Measurements from ENCODE around the gene TXNRD2. TPM values are rescaled to one million over a fixed set of nuclear protein-coding genes. Genes with fewer than 3 reads are reported as not detected.

TXNRD2 gene
- total RNA-seq, 1 experiment from 2014 or later, result 22.9 TPM

DNA sequence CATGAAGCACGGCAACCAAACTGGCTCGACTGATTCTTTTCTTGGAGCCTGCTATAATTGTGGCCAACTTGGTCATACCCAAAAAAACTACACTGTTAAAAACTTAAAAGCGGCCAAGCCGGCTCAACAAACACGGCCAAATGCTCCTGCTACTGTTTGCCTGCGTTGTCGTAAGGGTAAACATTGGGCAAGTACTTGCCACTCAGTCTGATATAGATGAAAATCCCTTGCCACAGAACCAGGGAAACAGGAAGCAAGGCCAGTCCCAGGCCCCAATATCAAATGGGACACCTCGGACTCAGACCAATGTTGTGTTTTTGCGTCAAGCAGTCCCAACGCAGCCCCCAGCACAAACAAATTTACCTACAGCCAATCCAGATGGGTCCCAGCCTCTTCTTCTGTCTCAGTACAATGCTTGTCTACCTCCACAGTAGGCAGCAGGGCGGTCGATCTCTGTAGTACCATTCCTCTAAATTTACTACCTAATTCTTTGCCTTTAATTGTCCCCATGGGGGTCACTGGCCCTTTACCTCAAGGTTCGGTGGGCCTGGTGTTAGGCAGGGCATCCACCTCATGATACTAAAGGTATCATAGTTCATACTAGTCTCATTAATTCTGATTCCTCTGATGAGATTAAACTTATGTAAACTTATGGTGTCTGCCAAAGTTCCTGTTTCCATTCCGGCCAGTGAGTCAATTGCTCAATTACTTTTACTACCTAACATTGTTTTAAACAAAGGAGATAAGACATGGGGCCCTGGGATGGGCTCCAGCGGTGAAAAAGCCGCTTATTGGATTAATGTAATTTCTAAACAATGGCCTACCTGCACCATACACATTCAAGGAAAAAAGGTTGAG lies 3.8 kb downstream of the TXNRD2 start:
- H3K79me1 ChIP-seq (ENCODE audit: insufficient read depth, low read depth, low read length, poor library complexity, severe bottlenecking), result no peaks in the 10 kb centered on the region
- no peaks in the 10 kb centered on the region for H4K20me1 ChIP-seq (ENCODE audit: control insufficient read depth, insufficient read depth, insufficient read length)
- no peak overlapping the region for H3K9ac ChIP-seq (ENCODE audit: extremely low read depth, insufficient read length, low read length)
- no peak overlapping the region for H2BK120ac ChIP-seq (ENCODE audit: low read depth, low read length, poor library complexity, severe bottlenecking)
- H4K91ac ChIP-seq (ENCODE audit: insufficient read length, low read depth, low read length), result no peak overlapping the region
- no peak overlapping the region for H3K18ac ChIP-seq (ENCODE audit: insufficient read length, low read depth, low read length)
- Mint-ChIP-seq H3K4me1 (peaks cover 15 to 17% of the 10 kb centered on the region in 2 experiments), H3K27me3 (ENCODE audit: low read depth) (peaks cover 5% of the 10 kb centered on the region), H3K4me3 (no peak overlapping the region), H3K36me3 (ENCODE audit: insufficient read depth in 1 of 3, low read depth in 3 of 3) (peaks cover 13 to 27% (median 21%) of the 10 kb centered on the region in 3 experiments), H3K27ac (peak overlapping the region in 1 of 3 experiments; percentile 16; a peak in 2 of 7 replicates), H3K9me3 (peaks cover 17 to 21% of the 10 kb centered on the region in 2 experiments)
- H2AFZ ChIP-seq (ENCODE audit: low read length), result no peak overlapping the region
- H2AK5ac ChIP-seq (ENCODE audit: insufficient read length, low read length), result no peak overlapping the region
- H3K4me1 ChIP-seq (ENCODE audit: insufficient read depth, low read length), result 0 out of 2 replicates have a peak, but pooled peaks cover 2% of the 10 kb centered on the region
- no peak overlapping the region for H2BK20ac ChIP-seq (ENCODE audit: low read depth, low read length, poor library complexity, severe bottlenecking)
- no peak overlapping the region for H4K8ac ChIP-seq (replicated peaks; ENCODE audit: insufficient read length, low read depth, low read length)
- TF ChIP-seq, protein P1, sequence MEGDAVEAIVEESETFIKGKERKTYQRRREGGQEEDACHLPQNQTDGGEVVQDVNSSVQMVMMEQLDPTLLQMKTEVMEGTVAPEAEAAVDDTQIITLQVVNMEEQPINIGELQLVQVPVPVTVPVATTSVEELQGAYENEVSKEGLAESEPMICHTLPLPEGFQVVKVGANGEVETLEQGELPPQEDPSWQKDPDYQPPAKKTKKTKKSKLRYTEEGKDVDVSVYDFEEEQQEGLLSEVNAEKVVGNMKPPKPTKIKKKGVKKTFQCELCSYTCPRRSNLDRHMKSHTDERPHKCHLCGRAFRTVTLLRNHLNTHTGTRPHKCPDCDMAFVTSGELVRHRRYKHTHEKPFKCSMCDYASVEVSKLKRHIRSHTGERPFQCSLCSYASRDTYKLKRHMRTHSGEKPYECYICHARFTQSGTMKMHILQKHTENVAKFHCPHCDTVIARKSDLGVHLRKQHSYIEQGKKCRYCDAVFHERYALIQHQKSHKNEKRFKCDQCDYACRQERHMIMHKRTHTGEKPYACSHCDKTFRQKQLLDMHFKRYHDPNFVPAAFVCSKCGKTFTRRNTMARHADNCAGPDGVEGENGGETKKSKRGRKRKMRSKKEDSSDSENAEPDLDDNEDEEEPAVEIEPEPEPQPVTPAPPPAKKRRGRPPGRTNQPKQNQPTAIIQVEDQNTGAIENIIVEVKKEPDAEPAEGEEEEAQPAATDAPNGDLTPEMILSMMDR (conservative IDR thresholded peaks at IDR 0.05), result no peak
- no peak for DNase-seq
- H2BK12ac ChIP-seq (ENCODE audit: insufficient read length, low read depth, low read length), result no peak overlapping the region
- H4K5ac ChIP-seq (ENCODE audit: insufficient read length, low read depth, low read length), result no peak overlapping the region
- H3K14ac ChIP-seq (ENCODE audit: insufficient read depth, low read length), result no peak overlapping the region
- H3K56ac ChIP-seq (ENCODE audit: insufficient read length, low read depth, low read length), result no peak overlapping the region
- no peak overlapping the region for H3K27ac ChIP-seq (ENCODE audit: insufficient read length, low read depth, low read length)
- no peak overlapping the region for H3K4me2 ChIP-seq (ENCODE audit: insufficient read depth, insufficient read length, low read length)
- no peak overlapping the region for H3K23ac ChIP-seq (ENCODE audit: insufficient read length, low read depth, low read length)
- H3K4ac ChIP-seq (ENCODE audit: low read depth, low read length), result no peak overlapping the region
- H3K27me3 ChIP-seq (ENCODE audit: insufficient read depth, low read length), result no peaks in the 10 kb centered on the region
- no peaks in the 10 kb centered on the region for H3K79me2 ChIP-seq (ENCODE audit: insufficient read depth, low read length)
- H2BK15ac ChIP-seq (ENCODE audit: low read depth, low read length), result no peak overlapping the region
- no peaks in the 10 kb centered on the region for H3K23me2 ChIP-seq (ENCODE audit: insufficient read length, low read depth, low read length, poor library complexity, severe bottlenecking)
- no peaks in the 10 kb centered on the region for H3K9me3 ChIP-seq (ENCODE audit: control insufficient read depth, low read depth, low read length)
- WGBS (ENCODE audit: extremely low coverage, insufficient read length, low lambda C conversion rate), result no CpG with 5 or more reads among the region's 16 CpGs
- H2BK5ac ChIP-seq (ENCODE audit: insufficient read length, low read length), result no peak overlapping the region
- H3T11ph ChIP-seq (ENCODE audit: low read length), result no peak overlapping the region
